Measurements from ENCODE around the gene ERCC8.
A peak's percentile ranks its signal among the peaks of the same experiment; 100 is the strongest.
"Not testable (repeated sequence)": the region's sequence is repeated elsewhere in the genome, so short reads cannot be mapped to it uniquely, and the experiment has no call there.

ERCC8 gene

GRCh38 chr5:60944904-60945812 lies at the start of gene ERCC8, which contains the start of gene NDUFAF2:
ERCC8 (minus strand) TSS chr5:60945070; CDS start chr5:60945008, 62 bp downstream.
NDUFAF2 (plus strand) TSS chr5:60945205; CDS start chr5:60945256, 51 bp downstream.
- DNase-seq, result peak; percentile 74

DNA sequence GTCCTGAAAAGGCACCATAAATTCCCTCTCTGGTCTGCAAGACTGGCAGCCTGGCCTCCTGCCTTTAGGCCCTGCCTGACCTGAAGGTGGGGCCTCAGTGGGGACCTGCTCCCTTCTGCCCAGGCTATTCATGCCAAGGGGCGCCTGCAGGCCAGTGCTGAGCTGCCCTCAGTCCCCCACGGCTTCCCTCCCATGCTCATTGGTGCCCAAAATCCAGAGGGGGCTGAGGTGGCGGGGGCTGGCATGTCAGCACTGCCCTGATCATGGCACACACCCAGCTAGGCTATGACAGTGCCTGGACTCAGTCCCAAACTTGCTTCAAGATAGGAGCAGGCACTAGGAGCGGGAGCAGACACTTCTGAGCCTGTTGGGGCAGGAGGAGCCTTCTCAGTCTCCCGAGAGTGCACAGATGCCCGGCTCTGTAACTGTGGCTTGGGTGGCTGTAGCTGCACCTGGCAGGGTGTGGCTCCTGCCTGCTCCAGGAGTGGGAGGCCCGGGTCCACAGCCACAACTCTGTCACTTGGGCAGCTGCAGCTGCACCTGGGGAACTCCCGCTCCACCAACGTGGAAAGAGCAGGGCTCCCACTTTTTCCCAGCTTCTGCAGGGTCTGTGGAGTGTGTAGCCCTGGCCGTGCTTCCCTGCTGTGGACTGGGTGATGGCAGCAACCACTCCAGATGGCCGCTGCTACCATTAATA lies 49.2 kb upstream of the ERCC8 start:
- no peak for DNase-seq

DNA sequence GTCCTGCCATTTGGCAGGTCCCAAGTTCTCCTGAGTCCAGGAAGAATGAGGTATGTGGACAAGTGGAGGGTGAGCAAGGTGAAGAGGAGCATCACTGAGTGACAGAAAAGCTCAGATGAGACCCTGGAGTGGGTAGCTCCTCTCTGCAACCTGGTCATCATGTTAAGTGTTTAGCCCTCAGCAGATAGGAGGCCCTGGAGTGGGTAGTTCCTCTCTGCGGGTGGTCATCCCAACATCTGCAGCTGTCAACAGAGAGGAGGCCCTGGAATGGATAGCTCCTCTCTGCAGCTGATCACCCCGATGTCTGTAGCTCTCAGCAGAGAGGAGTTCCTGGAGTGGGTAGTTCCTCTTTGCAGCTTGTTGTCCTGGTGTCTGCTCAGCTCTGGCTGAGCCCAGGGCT lies 48.6 kb upstream of the ERCC8 start:
- DNase-seq, result no peak

DNA sequence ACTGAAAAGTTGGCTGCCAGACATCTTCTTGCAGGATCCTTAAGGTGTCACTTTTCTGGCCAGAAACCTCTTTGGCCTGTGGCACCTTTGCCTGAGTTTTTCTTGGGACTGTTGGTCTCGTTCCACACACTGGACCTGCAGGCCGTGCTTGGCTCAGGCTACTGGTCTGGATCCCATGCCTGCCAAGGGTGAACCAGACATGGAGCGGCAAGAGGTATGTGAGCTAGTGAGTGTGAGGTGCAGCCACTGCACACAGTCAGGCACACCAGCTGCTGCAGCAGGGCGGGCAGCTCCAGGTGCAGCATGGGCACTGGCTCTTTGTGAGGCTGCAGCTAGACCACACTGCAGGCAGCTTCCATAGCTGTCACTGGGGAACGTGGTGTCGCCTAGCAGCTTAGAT lies 48.0 kb upstream of the ERCC8 start:
- no peak for DNase-seq

DNA sequence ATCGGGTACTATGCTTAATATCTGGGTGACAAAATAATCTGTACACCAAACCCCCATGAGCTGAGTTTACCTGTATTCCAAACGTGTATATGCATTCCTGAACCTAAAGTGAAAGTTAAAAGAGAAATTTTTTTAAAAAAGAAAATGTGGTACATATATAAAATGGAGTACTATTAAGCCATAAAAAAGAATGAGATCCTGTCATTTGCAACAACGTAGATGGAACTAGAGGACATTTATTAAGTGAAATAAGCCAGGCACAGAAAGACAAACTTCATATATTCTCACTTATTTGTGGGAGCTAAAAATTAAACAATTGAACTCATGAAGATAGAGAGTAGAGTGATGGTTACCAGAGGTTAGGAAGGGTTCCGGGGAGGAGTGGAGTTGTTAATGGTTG lies 44.9 kb upstream of the ERCC8 start:
- DNase-seq, result no peak

- DNase-seq, result not testable (repeated sequence)
Observed at GRCh38 chr5:60982127-60982526, 37.3 kb upstream of the ERCC8 start.

- no peak for DNase-seq
Observed at GRCh38 chr5:60980511-60980910, 35.6 kb upstream of the ERCC8 start.

- no peak for DNase-seq
Observed at GRCh38 chr5:60978968-60979367, 34.1 kb upstream of the ERCC8 start.

GRCh38 chr5:60977956-60978737 lies 33.3 kb upstream of the ERCC8 start:
- DNase-seq, result no peak

GRCh38 chr5:60972231-60972630 lies 27.4 kb upstream of the ERCC8 start:
- no peak for DNase-seq

DNA sequence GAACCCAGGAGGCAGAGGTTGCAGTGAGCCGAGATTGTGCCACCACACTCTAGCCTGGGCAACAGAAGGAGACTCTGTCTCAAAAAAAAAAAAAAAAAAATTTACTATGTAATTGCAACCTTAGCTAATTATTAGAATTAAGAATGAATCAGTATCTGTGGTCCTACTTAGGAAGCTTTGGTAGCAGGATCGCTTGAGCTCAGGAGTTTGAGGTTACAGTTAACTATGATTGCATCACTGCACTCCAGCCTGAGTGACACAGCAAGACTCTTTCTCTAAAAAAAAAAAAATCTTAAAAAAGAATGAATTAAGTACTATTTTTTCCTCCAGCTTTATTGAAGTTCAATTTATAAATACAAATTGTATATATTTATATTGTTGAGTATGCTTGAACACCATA lies 16.8 kb upstream of the ERCC8 start:
- DNase-seq, result no peak

DNA sequence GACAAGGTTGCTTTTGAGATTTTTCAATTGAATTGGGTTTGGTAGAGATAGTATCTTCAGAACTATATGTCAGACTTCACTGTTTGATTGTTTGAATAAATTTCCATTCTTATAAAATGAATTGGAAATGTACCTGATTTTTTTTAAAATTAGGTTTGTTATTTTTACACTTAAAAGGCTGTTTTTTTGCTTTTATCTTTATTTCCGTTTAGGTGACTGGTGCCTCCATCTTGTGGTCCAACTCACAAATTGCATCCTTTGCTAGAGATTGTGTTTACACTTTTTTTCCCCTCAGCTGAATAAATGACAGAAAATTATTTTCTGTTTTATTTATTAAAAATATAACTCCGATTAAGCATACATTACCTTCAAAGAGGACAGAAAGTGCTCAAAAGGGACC lies 15.7 kb upstream of the ERCC8 start:
- no peak for DNase-seq

DNA sequence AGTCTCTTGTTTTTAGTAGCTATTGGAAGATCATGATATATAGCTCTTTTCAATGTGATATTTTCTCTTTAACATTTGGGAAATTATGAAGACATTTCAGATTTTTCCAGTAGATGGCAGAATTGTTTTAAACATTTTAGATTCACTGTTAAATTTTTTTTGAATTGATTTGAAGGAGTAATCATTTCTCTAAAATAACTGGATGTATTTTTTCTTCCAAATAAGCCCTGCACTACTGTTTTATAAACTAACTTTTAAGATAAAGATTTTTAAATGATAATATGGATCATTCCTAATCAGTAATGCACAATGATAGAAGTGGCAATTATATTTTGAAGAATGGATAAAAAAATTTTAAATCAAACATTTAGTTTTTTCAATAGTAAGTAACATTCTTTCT lies 14.3 kb upstream of the ERCC8 start:
- DNase-seq, result no peak

DNA sequence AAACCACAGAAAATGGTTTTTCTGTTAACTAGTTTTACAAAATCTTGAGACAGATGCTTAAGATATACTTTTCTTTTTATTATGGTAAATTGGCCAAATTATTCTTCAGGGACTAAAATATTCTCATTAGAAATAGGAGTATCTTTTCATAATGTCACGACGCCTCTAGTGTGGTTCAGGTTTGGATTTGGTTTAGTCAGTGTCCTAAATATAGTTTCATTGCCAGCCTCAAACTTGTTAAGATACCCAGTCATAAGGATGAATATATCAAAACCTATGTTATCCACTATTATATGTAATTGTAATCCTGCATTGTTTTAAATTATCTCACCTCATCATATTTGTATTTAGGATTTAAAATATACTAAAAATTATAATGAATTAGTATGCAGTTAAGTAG lies 13.8 kb upstream of the ERCC8 start:
- no peak for DNase-seq

GRCh38 chr5:60958088-60958487 lies 13.2 kb upstream of the ERCC8 start:
- no peak for DNase-seq

GRCh38 chr5:60955239-60955638 lies 10.4 kb upstream of the ERCC8 start:
- DNase-seq, result no peak

- no peak for DNase-seq
Observed at GRCh38 chr5:60948738-60949137, 3.9 kb upstream of the ERCC8 start.

GRCh38 chr5:60945813-60946187 lies 930 bp upstream of the ERCC8 start:
- peak; percentile 18 for DNase-seq

- no peak for DNase-seq
Observed at GRCh38 chr5:60943624-60944023, 1.2 kb downstream of the ERCC8 start.

GRCh38 chr5:60929024-60929423 lies 15.8 kb downstream of the ERCC8 start:
- no peak for DNase-seq

DNA sequence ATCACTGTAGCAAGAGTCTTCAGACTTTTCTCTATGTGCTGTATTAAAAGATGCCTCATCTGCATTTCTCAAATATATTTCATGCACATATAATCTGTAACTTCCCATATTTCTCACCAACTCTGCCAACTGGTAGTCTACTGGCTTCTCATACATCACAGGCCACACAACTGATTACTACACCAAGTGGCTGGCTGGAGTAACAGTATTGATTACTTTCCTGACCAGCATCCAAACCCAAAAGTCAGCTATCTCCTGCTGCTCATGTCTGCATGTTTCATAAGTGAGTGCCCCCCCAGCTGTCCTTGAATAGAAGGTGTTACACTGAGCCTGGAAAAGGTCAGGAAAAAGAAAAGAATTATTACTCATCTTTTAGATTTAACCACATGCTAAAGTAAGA lies 17.4 kb downstream of the ERCC8 start:
- DNase-seq, result no peak

- DNase-seq, result no peak
Observed at GRCh38 chr5:60918466-60918865, 26.4 kb downstream of the ERCC8 start.

- DNase-seq, result no peak
Observed at GRCh38 chr5:60916646-60917045, 28.2 kb downstream of the ERCC8 start.
